Keratinocyte (primary cell): ENCODE data around the gene UBE3A. TPM values are rescaled to one million over a fixed set of nuclear protein-coding genes. Genes with fewer than 3 reads are reported as not detected.

Experiments
- DNase-seq: peaks from one replicate; pipeline ENCODE4 v3.0.0-alpha.2; 2011; ENCODE audit warnings: low read depth, missing footprints, low spot score
- FAIRE-seq: peaks from 2 replicates; lab custom pipeline; 2011; peaks lifted over from hg19 to GRCh38; lab: Jason Lieb, UNC
- H2AFZ ChIP-seq: 2 replicates; pipeline ENCODE4 v1.6.0; 2012; ENCODE audit warnings: low read length, control low read depth, inconsistent platforms; ENCODE audit not compliant: control insufficient read depth
- H3K27ac ChIP-seq: 2 replicates; pipeline ENCODE4 v1.5.1; 2011; ENCODE audit warnings: low read length; ENCODE audit not compliant: control insufficient read depth, insufficient read depth
- H3K27me3 ChIP-seq: 3 replicates; pipeline ENCODE4 v1.6.0; 2011; ENCODE audit warnings: low read length; ENCODE audit not compliant: control insufficient read depth, insufficient read depth; ENCODE audit errors: extremely low read depth
- H3K36me3 ChIP-seq, 2 experiments: 2 replicates in 1 of 2; 3 replicates in 1 of 2; pipeline ENCODE4 v1.5.1; 2011; ENCODE audit warnings: low read length in 2 of 2, mild to moderate bottlenecking in 1 of 2; ENCODE audit not compliant: control insufficient read depth in 2 of 2, insufficient read depth in 2 of 2; ENCODE audit errors: extremely low read depth in 1 of 2
- H3K4me1 ChIP-seq: 3 replicates; pipeline ENCODE4 v1.5.1; 2011; ENCODE audit warnings: low read length; ENCODE audit not compliant: control insufficient read depth, insufficient read depth; ENCODE audit errors: extremely low read depth
- H3K4me2 ChIP-seq: 3 replicates; pipeline ENCODE4 v1.6.0; 2011; ENCODE audit warnings: low read depth, low read length; ENCODE audit not compliant: control insufficient read depth, insufficient read depth; ENCODE audit errors: extremely low read depth
- H3K4me3 ChIP-seq, 3 experiments: fragments of 200-600 bp in 1 of 3; sonication (generic) in 1 of 3; 2 replicates in 2 of 3; 3 replicates in 1 of 3; pipeline ENCODE4 v1.5.1; 2011 to 2016; ENCODE audit warnings: low read length in 3 of 3, mild to moderate bottlenecking in 3 of 3, control low read depth in 2 of 3, inconsistent platforms in 1 of 3, low read depth in 1 of 3, mixed read lengths in 1 of 3, mixed run types in 1 of 3, moderate library complexity in 1 of 3; ENCODE audit not compliant: control insufficient read depth in 2 of 3, insufficient read depth in 2 of 3; ENCODE audit errors: extremely low read depth in 1 of 3
- H3K79me2 ChIP-seq: 2 replicates; pipeline ENCODE4 v1.6.0; 2012; ENCODE audit warnings: low read length; ENCODE audit not compliant: control insufficient read depth, insufficient read depth
- H3K9ac ChIP-seq: 3 replicates; pipeline ENCODE4 v1.6.0; 2011; ENCODE audit warnings: low read length; ENCODE audit not compliant: control insufficient read depth, insufficient read depth; ENCODE audit errors: extremely low read depth
- H3K9me1 ChIP-seq: 3 replicates; pipeline ENCODE4 v1.6.0; 2011; ENCODE audit warnings: low read length; ENCODE audit not compliant: control insufficient read depth, insufficient read depth; ENCODE audit errors: extremely low read depth
- H3K9me3 ChIP-seq: 2 replicates; pipeline ENCODE4 v1.5.1; 2012; ENCODE audit warnings: low read depth, low read length; ENCODE audit not compliant: control insufficient read depth
- H4K20me1 ChIP-seq: 3 replicates; pipeline ENCODE4 v1.6.0; 2011; ENCODE audit warnings: low read length; ENCODE audit not compliant: control insufficient read depth, insufficient read depth; ENCODE audit errors: extremely low read depth
- CTCF ChIP-seq, 3 experiments: IDR thresholded peaks in 1 of 3; conservative IDR thresholded peaks in 1 of 3; optimal IDR thresholded peaks in 1 of 3; 2 replicates in 2 of 3; 3 replicates in 1 of 3; pipeline versions ENCODE3 to v1.5.1; 2011; ENCODE audit warnings: low read length in 3 of 3, mild to moderate bottlenecking in 3 of 3, moderate library complexity in 2 of 3, control low read depth in 1 of 3, inconsistent platforms in 1 of 3; ENCODE audit not compliant: insufficient read depth in 2 of 3; ENCODE audit errors: extremely low read depth in 1 of 3
- EZH2 ChIP-seq: IDR thresholded peaks from one replicate; pipeline ENCODE4 v1.6.1; 2012; ENCODE audit warnings: inconsistent platforms, mild to moderate bottlenecking, low read length, moderate library complexity
- dilution Hi-C: fragments of 300-500 bp; cut with MboI; formaldehyde crosslinking; loops from one replicate; pipeline ENCODE4 v1.7.0; 2020; ENCODE audit warnings: low sequenced_read_pairs; ENCODE audit not compliant: extremely low pct_ligation_motif_present
- polyA plus RNA-seq, 5 experiments: library from polyadenylated mRNA; depleted of rRNA in 3 of 5; stranded (reverse) in 3 of 5; stranded (forward) in 1 of 5; unstranded in 1 of 5; fragments of >200 nt; gene quantifications; 1 replicate in 1 of 5; 2 replicates in 3 of 5; 3 replicates in 1 of 5; pipeline versions ENCODE4 v1.2.1 to v1.2.3, GENCODE V29; 2011 to 2012; ENCODE audit warnings: missing spikeins in 2 of 5, low read depth in 1 of 5, low replicate concordance in 1 of 5

The UBE3A gene
- polyA plus RNA-seq, 1 donor (not counting 4 experiments of a cell fraction or from before 2014, with no cell fraction given) = 45.0 TPM

GRCh38 chr15:25375557-25375956 is 63.3 kb downstream of the UBE3A start:
- Histone ChIP-seq H3K9me1 (no peaks in the 10 kb centered on the region), H3K4me2 (no peak overlapping the region), H3K9ac (no peak overlapping the region), H3K79me2 (peaks cover 56% of the 10 kb centered on the region), H3K9me3 (no peaks in the 10 kb centered on the region), H3K27ac (no peak overlapping the region), H3K4me1 (no peaks in the 10 kb centered on the region), H3K36me3 (peaks cover 5 to 9% of the 10 kb centered on the region in 2 experiments), H4K20me1 (no peaks in the 10 kb centered on the region), H2AFZ (no peak overlapping the region), H3K4me3 (no peak overlapping the region), H3K27me3 (no peaks in the 10 kb centered on the region)
- no peak for DNase-seq
- dilution Hi-C loops = no loop called here
- FAIRE-seq = no peak
- no peak for TF ChIP-seq CTCF (optimal IDR thresholded peaks at IDR 0.05 in 1 of 3, IDR thresholded peaks at IDR 0.05 in 1 of 3, conservative IDR thresholded peaks at IDR 0.05 in 1 of 3; ENCODE audit: extremely low read depth in 1 of 3, insufficient read depth in 2 of 3, low read length in 3 of 3)
- no peak for TF ChIP-seq EZH2

- H3K79me2 ChIP-seq = peaks cover 50% of the 10 kb centered on the region
- no peaks in the 10 kb centered on the region for H3K4me1 ChIP-seq
- H3K27ac ChIP-seq = no peak overlapping the region
- H3K4me2 ChIP-seq = no peak overlapping the region
- DNase-seq = no peak
- H3K36me3 ChIP-seq = peaks cover 8 to 15% of the 10 kb centered on the region in 2 experiments
- H2AFZ ChIP-seq = no peak overlapping the region
- dilution Hi-C loops = no loop called here
- no peak for TF ChIP-seq EZH2
- H3K9ac ChIP-seq = no peak overlapping the region
- H3K9me1 ChIP-seq = no peaks in the 10 kb centered on the region
- no peaks in the 10 kb centered on the region for H4K20me1 ChIP-seq
- H3K27me3 ChIP-seq = no peaks in the 10 kb centered on the region
- no peaks in the 10 kb centered on the region for H3K9me3 ChIP-seq
- FAIRE-seq = no peak
- H3K4me3 ChIP-seq = no peak overlapping the region
Measured at GRCh38 chr15:25374143-25374542, 64.7 kb downstream of the UBE3A start.

- dilution Hi-C loops = no loop called here
- Histone ChIP-seq H2AFZ (no peak overlapping the region), H3K27me3 (no peaks in the 10 kb centered on the region), H3K9me1 (no peaks in the 10 kb centered on the region), H3K9me3 (no peaks in the 10 kb centered on the region), H3K27ac (no peak overlapping the region), H3K4me1 (no peaks in the 10 kb centered on the region), H3K4me3 (no peak overlapping the region), H4K20me1 (no peaks in the 10 kb centered on the region), H3K4me2 (no peak overlapping the region), H3K9ac (no peak overlapping the region), H3K36me3 (peaks cover 8 to 18% of the 10 kb centered on the region in 2 experiments), H3K79me2 (peaks cover 49% of the 10 kb centered on the region)
- TF ChIP-seq EZH2 (no peak), CTCF (optimal IDR thresholded peaks at IDR 0.05 in 1 of 3, IDR thresholded peaks at IDR 0.05 in 1 of 3, conservative IDR thresholded peaks at IDR 0.05 in 1 of 3; ENCODE audit: extremely low read depth in 1 of 3, insufficient read depth in 2 of 3, low read length in 3 of 3) (no peak)
- DNase-seq = no peak
- FAIRE-seq = no peak
Measured at GRCh38 chr15:25372298-25372697, 66.5 kb downstream of the UBE3A start.
